ENCODE data around the gene CA9.

The CA9 gene

GRCh38 chr9:35664531-35665470, 8.9 kb upstream of the CA9 start, which contains the start of gene ARHGEF39:
Gene ARHGEF39 (minus strand): TSS chr9:35665195. CDS start chr9:35665169, 26 bp downstream.
- H3K27ac ChIP-seq: peak within 1 kb of the TSS; percentile 89
- TF ChIP-seq ZFX (IDR thresholded peaks at IDR 0.05) (no peak), CTCF (conservative IDR thresholded peaks at IDR 0.05) (peak; percentile 70)

DNA sequence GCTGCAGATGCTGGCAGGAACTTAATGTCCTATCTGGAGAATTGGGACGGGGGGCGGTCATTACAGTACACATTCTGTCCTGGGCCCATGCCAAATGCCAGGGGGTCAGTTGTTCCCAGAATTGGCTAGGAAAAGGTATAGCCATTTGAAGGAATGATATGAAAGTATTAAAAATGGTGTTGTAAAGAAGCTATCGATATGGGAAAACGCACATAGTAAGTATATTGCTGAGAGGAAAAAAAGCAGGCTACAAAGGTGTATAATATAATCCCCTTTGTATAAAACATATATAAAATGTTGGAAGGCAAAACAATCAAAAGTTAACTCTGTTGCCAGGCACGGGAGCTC, 8.3 kb upstream of the CA9 start:
- TF ChIP-seq ZFX (IDR thresholded peaks at IDR 0.05) (no peak), CTCF (conservative IDR thresholded peaks at IDR 0.05) (peak; percentile 42)
- peak overlapping the region; percentile 89 for H3K27ac ChIP-seq

GRCh38 chr9:35666045-35666444, 7.7 kb upstream of the CA9 start:
- no peak for TF ChIP-seq ZFX (IDR thresholded peaks at IDR 0.05)
- no peak for TF ChIP-seq CTCF (conservative IDR thresholded peaks at IDR 0.05)
- H3K27ac ChIP-seq: no peak overlapping the region

DNA sequence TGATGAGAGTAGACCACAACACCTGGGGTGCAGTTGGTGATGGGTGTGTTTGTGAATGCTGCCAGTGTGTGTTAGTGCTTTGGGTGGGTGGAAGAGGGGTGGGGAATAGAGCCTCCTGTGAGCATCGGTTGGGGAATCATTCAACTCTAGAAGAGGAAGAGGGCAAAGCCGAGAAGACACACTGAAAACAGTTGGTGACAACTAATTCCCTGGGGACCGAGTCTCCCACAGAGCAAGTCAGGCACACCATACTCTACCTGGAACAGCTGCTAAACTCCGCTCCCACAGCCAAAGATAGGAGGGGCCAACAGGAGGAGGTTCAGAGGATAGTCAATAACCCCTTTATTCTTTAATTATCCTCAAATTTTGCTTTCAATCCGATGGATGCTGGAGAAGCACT, 7.2 kb upstream of the CA9 start:
- H3K27ac ChIP-seq: no peak overlapping the region
- TF ChIP-seq ZFX (IDR thresholded peaks at IDR 0.05) (no peak), CTCF (conservative IDR thresholded peaks at IDR 0.05) (no peak)

- no peak for TF ChIP-seq ZFX (IDR thresholded peaks at IDR 0.05)
- no peak for TF ChIP-seq CTCF (conservative IDR thresholded peaks at IDR 0.05)
- no peak overlapping the region for H3K27ac ChIP-seq
Observed at GRCh38 chr9:35667939-35668338, 5.8 kb upstream of the CA9 start.

DNA sequence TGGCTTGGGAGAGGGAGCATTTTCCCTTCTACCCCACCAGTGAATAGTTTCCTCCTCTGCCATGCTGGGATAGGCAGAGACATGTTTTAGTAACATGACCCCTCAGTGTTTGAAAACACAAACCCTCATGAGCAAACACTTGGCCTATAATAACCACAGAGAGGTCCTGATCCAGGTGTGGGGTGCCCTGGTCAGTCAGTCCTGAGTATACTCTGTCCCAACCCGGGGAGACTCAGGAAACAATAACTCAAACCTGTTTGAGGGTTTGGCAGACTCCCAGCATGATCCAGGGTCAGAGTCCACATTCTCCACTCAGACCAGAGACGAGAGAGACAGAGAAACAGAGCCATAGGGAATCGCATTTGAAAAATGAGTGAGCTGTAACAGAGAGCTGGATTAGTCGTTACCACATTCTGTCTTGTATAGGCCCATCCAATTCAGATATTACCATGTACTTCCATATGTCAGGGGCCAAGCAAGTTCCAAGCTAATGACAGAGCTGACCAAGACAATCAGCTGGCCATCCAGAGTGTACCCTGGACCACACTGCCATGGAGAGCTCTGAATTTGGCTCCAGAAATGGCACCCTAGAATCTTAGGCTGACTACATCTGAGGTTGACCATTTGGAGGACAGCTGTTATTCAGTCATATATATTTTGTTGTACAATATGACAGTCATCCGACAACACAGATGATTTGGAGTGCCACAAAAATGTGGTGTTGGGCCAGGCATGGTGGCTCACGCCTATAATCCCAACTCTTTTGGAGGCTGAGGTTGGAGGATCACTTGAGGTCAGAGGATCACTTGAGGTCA, 4.2 kb upstream of the CA9 start:
- no peak for TF ChIP-seq ZFX (IDR thresholded peaks at IDR 0.05)
- no peak for TF ChIP-seq CTCF (conservative IDR thresholded peaks at IDR 0.05)
- no peak overlapping the region; the same call in 1 of the 2 replicates for H3K27ac ChIP-seq

DNA sequence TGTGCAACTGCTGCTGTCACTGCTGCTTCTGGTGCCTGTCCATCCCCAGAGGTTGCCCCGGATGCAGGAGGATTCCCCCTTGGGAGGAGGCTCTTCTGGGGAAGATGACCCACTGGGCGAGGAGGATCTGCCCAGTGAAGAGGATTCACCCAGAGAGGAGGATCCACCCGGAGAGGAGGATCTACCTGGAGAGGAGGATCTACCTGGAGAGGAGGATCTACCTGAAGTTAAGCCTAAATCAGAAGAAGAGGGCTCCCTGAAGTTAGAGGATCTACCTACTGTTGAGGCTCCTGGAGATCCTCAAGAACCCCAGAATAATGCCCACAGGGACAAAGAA, 265 bp downstream of the CA9 start:
- TF ChIP-seq CTCF (conservative IDR thresholded peaks at IDR 0.05): no peak
- TF ChIP-seq ZFX (IDR thresholded peaks at IDR 0.05): no peak
- H3K27ac ChIP-seq: no peak overlapping the region

Measured in C4-2B (cell line).